Measurements from ENCODE around the gene SEMA4D. TPM values are rescaled to one million over a fixed set of nuclear protein-coding genes. Genes with fewer than 3 reads are reported as not detected.

SEMA4D gene
- total RNA-seq, 1 donor from 2014 or later, result 49.9 TPM

- no peak overlapping the region for H3K27ac ChIP-seq
- peak in 1 of 2 donors; percentile 12 for ATAC-seq
- no peaks in the 10 kb centered on the region for H3K9me3 ChIP-seq
- no peak overlapping the region for H3K4me3 ChIP-seq
- TF ChIP-seq, protein P1, sequence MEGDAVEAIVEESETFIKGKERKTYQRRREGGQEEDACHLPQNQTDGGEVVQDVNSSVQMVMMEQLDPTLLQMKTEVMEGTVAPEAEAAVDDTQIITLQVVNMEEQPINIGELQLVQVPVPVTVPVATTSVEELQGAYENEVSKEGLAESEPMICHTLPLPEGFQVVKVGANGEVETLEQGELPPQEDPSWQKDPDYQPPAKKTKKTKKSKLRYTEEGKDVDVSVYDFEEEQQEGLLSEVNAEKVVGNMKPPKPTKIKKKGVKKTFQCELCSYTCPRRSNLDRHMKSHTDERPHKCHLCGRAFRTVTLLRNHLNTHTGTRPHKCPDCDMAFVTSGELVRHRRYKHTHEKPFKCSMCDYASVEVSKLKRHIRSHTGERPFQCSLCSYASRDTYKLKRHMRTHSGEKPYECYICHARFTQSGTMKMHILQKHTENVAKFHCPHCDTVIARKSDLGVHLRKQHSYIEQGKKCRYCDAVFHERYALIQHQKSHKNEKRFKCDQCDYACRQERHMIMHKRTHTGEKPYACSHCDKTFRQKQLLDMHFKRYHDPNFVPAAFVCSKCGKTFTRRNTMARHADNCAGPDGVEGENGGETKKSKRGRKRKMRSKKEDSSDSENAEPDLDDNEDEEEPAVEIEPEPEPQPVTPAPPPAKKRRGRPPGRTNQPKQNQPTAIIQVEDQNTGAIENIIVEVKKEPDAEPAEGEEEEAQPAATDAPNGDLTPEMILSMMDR (IDR thresholded peaks at IDR 0.05), result no peak
- no peaks in the 10 kb centered on the region for H3K27me3 ChIP-seq (ENCODE audit: low read depth)
- no peaks in the 10 kb centered on the region for H3K36me3 ChIP-seq
- no peak for DNase-seq
- intact Hi-C loops (cut with DNase I), result no loop called here
- peaks cover 42% of the 10 kb centered on the region for H3K4me1 ChIP-seq
Observed at GRCh38 chr9:89519366-89519805, 21.5 kb upstream of the SEMA4D start.

DNA sequence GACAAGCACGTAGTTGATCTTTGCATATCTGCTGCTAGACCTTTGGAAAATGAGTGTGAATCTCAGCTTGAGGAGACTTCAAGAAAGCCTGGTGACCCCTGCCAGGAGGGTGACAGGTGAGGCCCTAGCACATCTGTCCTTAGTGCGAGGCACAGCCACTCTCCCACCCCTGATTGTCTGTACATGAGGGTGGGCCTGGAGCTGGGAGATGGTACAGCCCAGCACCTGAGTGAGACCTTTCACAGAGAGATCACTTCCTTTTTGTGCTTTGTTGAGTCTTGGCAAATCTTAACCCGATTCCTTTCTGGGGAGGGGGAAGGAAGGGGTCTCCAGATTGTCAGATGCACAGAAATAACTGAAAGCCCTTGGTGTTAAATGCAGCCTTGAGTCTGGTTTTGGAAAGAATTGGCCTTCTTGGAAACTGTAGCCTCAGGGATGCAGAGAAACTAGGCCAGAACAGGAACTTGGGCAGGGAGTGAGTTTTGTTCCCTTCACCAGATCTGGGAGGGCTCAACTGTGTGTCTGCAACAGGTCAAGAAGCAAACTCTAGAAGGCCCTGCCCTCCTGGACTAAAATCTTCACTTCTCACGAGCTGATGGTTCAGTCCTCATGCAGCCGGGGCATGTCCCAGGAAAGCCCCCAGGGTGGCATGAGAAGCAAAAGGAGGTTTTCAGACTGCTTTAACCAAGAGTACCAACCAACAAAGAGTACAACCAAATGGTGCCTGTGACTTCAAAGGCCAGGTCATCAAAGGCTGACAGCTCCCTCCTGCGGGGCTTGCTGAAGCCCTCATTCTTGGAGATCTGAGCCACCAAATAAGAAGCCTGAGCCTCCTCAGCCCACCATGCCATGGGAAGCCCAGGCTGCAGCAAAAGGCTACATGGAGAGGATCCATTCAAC is 20.8 kb upstream of the SEMA4D start:
- no peak for ATAC-seq
- DNase-seq, result no peak
- no peak overlapping the region for H3K4me3 ChIP-seq

GRCh38 chr9:89515416-89515815 is 17.5 kb upstream of the SEMA4D start:
- no peaks in the 10 kb centered on the region for H3K9me3 ChIP-seq
- no peaks in the 10 kb centered on the region for H3K27me3 ChIP-seq (ENCODE audit: low read depth)
- ATAC-seq (no peak), DNase-seq (no peak)
- TF ChIP-seq, protein P1 (IDR thresholded peaks at IDR 0.05), result no peak
- no peak overlapping the region for H3K27ac ChIP-seq
- no peaks in the 10 kb centered on the region for H3K36me3 ChIP-seq
- intact Hi-C loops (cut with DNase I), result no loop called here
- H3K4me1 ChIP-seq, result peaks cover 11% of the 10 kb centered on the region
- H3K4me3 ChIP-seq, result no peak overlapping the region

More for the DNA sequence above, 20.8 kb upstream of the SEMA4D start:
- no peaks in the 10 kb centered on the region for H3K9me3 ChIP-seq
- intact Hi-C loops (cut with DNase I), result no loop called here
- TF ChIP-seq, protein P1 (IDR thresholded peaks at IDR 0.05), result no peak
- H3K36me3 ChIP-seq, result no peaks in the 10 kb centered on the region
- peaks cover 35% of the 10 kb centered on the region for H3K4me1 ChIP-seq
- no peaks in the 10 kb centered on the region for H3K27me3 ChIP-seq (ENCODE audit: low read depth)
- no peak overlapping the region for H3K27ac ChIP-seq

GRCh38 chr9:89514956-89515355 is 17.0 kb upstream of the SEMA4D start:
- Histone ChIP-seq H3K4me3 (no peak overlapping the region), H3K27me3 (ENCODE audit: low read depth) (no peaks in the 10 kb centered on the region), H3K36me3 (no peaks in the 10 kb centered on the region), H3K9me3 (no peaks in the 10 kb centered on the region), H3K4me1 (peaks cover 11% of the 10 kb centered on the region), H3K27ac (no peak overlapping the region)
- TF ChIP-seq, protein P1 (IDR thresholded peaks at IDR 0.05), result no peak
- DNase-seq (no peak), ATAC-seq (no peak)
- intact Hi-C loops (cut with DNase I), result no loop called here

GRCh38 chr9:89514337-89514736 is 16.4 kb upstream of the SEMA4D start:
- no peaks in the 10 kb centered on the region for H3K36me3 ChIP-seq
- no peak overlapping the region for H3K27ac ChIP-seq
- peaks cover 10% of the 10 kb centered on the region for H3K4me1 ChIP-seq
- TF ChIP-seq, protein P1 (IDR thresholded peaks at IDR 0.05), result no peak
- H3K4me3 ChIP-seq, result no peak overlapping the region
- H3K9me3 ChIP-seq, result no peaks in the 10 kb centered on the region
- H3K27me3 ChIP-seq (ENCODE audit: low read depth), result no peaks in the 10 kb centered on the region
- intact Hi-C loops (cut with DNase I), result no loop called here
- DNase-seq, result no peak
- no peak for ATAC-seq
